Measurements from ENCODE around the gene TEX101.

- no peak for TF ChIP-seq CTCF (IDR thresholded peaks at IDR 0.05; ENCODE audit: low read depth, low read length)
- TF ChIP-seq POLR2A (IDR thresholded peaks at IDR 0.05; ENCODE audit: extremely low read depth, insufficient read length) = no peak
- no peak for TF ChIP-seq MAX (IDR thresholded peaks at IDR 0.05; ENCODE audit: low read depth, low read length)
Measured at GRCh38 chr19:43437712-43438111, 23.0 kb downstream of the TEX101 start.

All from NB4 (cell line).